Liver (tissue), 3 donors: ENCODE measurements around the gene F11.

Experiments
- ATF3 ChIP-seq: IDR thresholded peaks from 2 replicates; pipeline ENCODE4 v1.6.1; 2016; ENCODE audit warnings: antibody characterized with exemption
- CTCF ChIP-seq: fragments of 150-350 bp; IDR thresholded peaks from 2 replicates; pipeline ENCODE4 v1.5.1; 2017; ENCODE audit warnings: improper control_type of control experiment, low read depth, low read length; ENCODE audit not compliant: missing input control
- EGR1 ChIP-seq, 2 donors: IDR thresholded peaks; 2 replicates each; pipeline ENCODE4 v1.6.1; 2016 to 2018; ENCODE audit warnings: antibody characterized with exemption in 2 of 2, low read depth in 2 of 2
- GABPA ChIP-seq, 2 donors: IDR thresholded peaks in 1 of 2; conservative IDR thresholded peaks in 1 of 2; 2 replicates each; pipeline ENCODE4 v1.6.1; 2016; ENCODE audit warnings: antibody characterized with exemption in 2 of 2, mild to moderate bottlenecking in 1 of 2, moderate library complexity in 1 of 2
- HNF4G ChIP-seq: IDR thresholded peaks from 2 replicates; pipeline ENCODE4 v1.6.1; 2016; ENCODE audit warnings: antibody characterized with exemption
- JUND ChIP-seq, 2 donors: IDR thresholded peaks; 2 replicates each; pipeline ENCODE4 v1.6.1; 2016; ENCODE audit warnings: antibody characterized with exemption in 2 of 2
- MAX ChIP-seq: IDR thresholded peaks from 2 replicates; pipeline ENCODE4 v1.6.1; 2016; ENCODE audit warnings: antibody characterized with exemption
- NR2F2 ChIP-seq: IDR thresholded peaks from 2 replicates; pipeline ENCODE4 v1.6.1; 2016; ENCODE audit warnings: antibody characterized with exemption
- RAD21 ChIP-seq, 2 donors: IDR thresholded peaks; 2 replicates each; pipeline ENCODE4 v1.6.1; 2016; ENCODE audit warnings: antibody characterized with exemption in 2 of 2, mild to moderate bottlenecking in 2 of 2
- REST ChIP-seq: IDR thresholded peaks from 2 replicates; pipeline ENCODE4 v1.6.1; 2016; ENCODE audit warnings: antibody characterized with exemption, mild to moderate bottlenecking
- RXRA ChIP-seq, 2 donors: IDR thresholded peaks; 2 replicates each; pipeline ENCODE4 v1.6.1; 2017 to 2018; ENCODE audit warnings: antibody characterized with exemption in 2 of 2, mild to moderate bottlenecking in 1 of 2
- SP1 ChIP-seq: IDR thresholded peaks from 2 replicates; pipeline ENCODE4 v1.6.1; 2018; ENCODE audit warnings: antibody characterized with exemption, mild to moderate bottlenecking
- TAF1 ChIP-seq: conservative IDR thresholded peaks from 2 replicates; pipeline ENCODE4 v1.6.1; 2016; ENCODE audit warnings: antibody characterized with exemption, mild to moderate bottlenecking
- YY1 ChIP-seq: IDR thresholded peaks from 2 replicates; pipeline ENCODE4 v1.6.1; 2016; ENCODE audit warnings: antibody characterized with exemption, mild to moderate bottlenecking
- donor health status: healthy.
- donor health status: healthy.

- TF ChIP-seq CTCF (no peak), MAX (no peak), YY1 (no peak), ATF3 (no peak), REST (no peak), SP1 (no peak), RAD21 (IDR thresholded peaks at IDR 0.05) (no peak), NR2F2 (no peak), RXRA (IDR thresholded peaks at IDR 0.05) (no peak), JUND (IDR thresholded peaks at IDR 0.05) (no peak), GABPA (IDR thresholded peaks at IDR 0.05 in 1 of 2, conservative IDR thresholded peaks at IDR 0.05 in 1 of 2) (no peak), TAF1 (no peak), EGR1 (IDR thresholded peaks at IDR 0.05; ENCODE audit: low read depth in 2 of 2) (no peak), HNF4G (no peak)
These were observed 32.1 kb downstream of the F11 start for GRCh38 chr4:186298031-186298647.
